ENCODE results near the gene LCP2.
"Not testable (repeated sequence)": the region's sequence is repeated elsewhere in the genome, so short reads cannot be mapped to it uniquely, and the experiment has no call there.

Gene LCP2

GRCh38 chr5:170269579-170269978 is 28.0 kb downstream of the LCP2 start:
- no peak for DNase-seq

GRCh38 chr5:170268884-170269283 is 28.7 kb downstream of the LCP2 start:
- no peak for DNase-seq

GRCh38 chr5:170268153-170268689 is 29.4 kb downstream of the LCP2 start:
- no peak for DNase-seq

- DNase-seq = peak; percentile 46
Measured at GRCh38 chr5:170267431-170268152, 30.0 kb downstream of the LCP2 start.

GRCh38 chr5:170266570-170267381 is 30.8 kb downstream of the LCP2 start:
- DNase-seq = no peak

GRCh38 chr5:170265522-170265921 is 32.1 kb downstream of the LCP2 start:
- no peak for DNase-seq

- no peak for DNase-seq
Measured at GRCh38 chr5:170263906-170264305, 33.7 kb downstream of the LCP2 start.

GRCh38 chr5:170262061-170263045 is 35.2 kb downstream of the LCP2 start:
- no peak for DNase-seq

- DNase-seq = no peak
Measured at GRCh38 chr5:170261528-170262043, 36.0 kb downstream of the LCP2 start.

- no peak for DNase-seq
Measured at GRCh38 chr5:170257370-170257769, 40.2 kb downstream of the LCP2 start.

GRCh38 chr5:170256571-170256970 is 41.0 kb downstream of the LCP2 start:
- DNase-seq = no peak

- DNase-seq = no peak
Measured at GRCh38 chr5:170254056-170254455, 43.5 kb downstream of the LCP2 start.

GRCh38 chr5:170252720-170253350 is 44.7 kb downstream of the LCP2 start:
- DNase-seq = no peak

GRCh38 chr5:170252109-170252508 is 45.5 kb downstream of the LCP2 start:
- DNase-seq = no peak

GRCh38 chr5:170251462-170251861 is 46.1 kb downstream of the LCP2 start:
- DNase-seq = peak; percentile 40

- no peak for DNase-seq
Measured at GRCh38 chr5:170250810-170251317, 46.7 kb downstream of the LCP2 start.

- DNase-seq = no peak
Measured at GRCh38 chr5:170249355-170249754, 48.2 kb downstream of the LCP2 start.

GRCh38 chr5:170248931-170249227 is 48.7 kb downstream of the LCP2 start:
- not testable (repeated sequence) for DNase-seq

- DNase-seq = no peak
Measured at GRCh38 chr5:170248172-170248930, 49.2 kb downstream of the LCP2 start.

- DNase-seq = no peak
Measured at GRCh38 chr5:170247363-170247762, 50.2 kb downstream of the LCP2 start.

Measured in COR-L47 (cell line).